GM12873 (cell line): ENCODE measurements around the gene TEX9.

ENCODE experiments used
- TF ChIP-seq, protein P1 (sequence below): IDR thresholded peaks from 2 replicates; pipeline ENCODE4 v1.5.1; 2012; ENCODE audit warnings: low read depth, mild to moderate bottlenecking, moderate library complexity, low read length, control low read depth; ENCODE audit not compliant: insufficient read depth; ENCODE audit errors: missing control alignments

The TEX9 gene

GRCh38 chr15:56464893-56465520 is 99.8 kb downstream of the TEX9 start, which contains the start of gene MNS1:
Gene MNS1 (minus strand): TSS chr15:56465137. CDS start chr15:56464972, 165 bp downstream.
- TF ChIP-seq, protein P1, sequence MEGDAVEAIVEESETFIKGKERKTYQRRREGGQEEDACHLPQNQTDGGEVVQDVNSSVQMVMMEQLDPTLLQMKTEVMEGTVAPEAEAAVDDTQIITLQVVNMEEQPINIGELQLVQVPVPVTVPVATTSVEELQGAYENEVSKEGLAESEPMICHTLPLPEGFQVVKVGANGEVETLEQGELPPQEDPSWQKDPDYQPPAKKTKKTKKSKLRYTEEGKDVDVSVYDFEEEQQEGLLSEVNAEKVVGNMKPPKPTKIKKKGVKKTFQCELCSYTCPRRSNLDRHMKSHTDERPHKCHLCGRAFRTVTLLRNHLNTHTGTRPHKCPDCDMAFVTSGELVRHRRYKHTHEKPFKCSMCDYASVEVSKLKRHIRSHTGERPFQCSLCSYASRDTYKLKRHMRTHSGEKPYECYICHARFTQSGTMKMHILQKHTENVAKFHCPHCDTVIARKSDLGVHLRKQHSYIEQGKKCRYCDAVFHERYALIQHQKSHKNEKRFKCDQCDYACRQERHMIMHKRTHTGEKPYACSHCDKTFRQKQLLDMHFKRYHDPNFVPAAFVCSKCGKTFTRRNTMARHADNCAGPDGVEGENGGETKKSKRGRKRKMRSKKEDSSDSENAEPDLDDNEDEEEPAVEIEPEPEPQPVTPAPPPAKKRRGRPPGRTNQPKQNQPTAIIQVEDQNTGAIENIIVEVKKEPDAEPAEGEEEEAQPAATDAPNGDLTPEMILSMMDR = no peak

GRCh38 chr15:56467616-56468015 is 102.4 kb downstream of the TEX9 start:
- TF ChIP-seq, protein P1 = no peak

GRCh38 chr15:56468401-56468800 is 103.2 kb downstream of the TEX9 start:
- TF ChIP-seq, protein P1 = no peak

DNA sequence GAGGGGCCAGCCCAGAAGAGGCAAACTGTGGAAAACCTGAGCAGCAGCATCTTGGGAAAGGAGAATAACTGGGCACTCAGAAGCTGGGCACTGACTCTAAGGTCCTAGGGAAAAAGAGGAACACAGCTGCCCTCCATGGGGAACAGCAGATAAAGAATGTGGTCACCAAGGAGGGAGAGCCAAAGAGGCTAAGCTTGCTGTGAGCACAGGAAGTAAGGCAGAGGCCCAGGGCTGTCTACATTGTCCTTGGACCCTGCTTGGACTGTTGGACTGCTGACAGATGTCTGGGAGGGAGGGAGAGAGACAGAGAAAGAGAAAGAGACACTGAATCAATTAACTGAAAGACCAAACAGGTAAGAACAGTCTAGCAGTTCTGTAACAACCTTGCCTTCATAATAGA is 104.3 kb downstream of the TEX9 start:
- TF ChIP-seq, protein P1 = no peak

- TF ChIP-seq, protein P1 = no peak
Measured at GRCh38 chr15:56471440-56472069, 106.3 kb downstream of the TEX9 start.

DNA sequence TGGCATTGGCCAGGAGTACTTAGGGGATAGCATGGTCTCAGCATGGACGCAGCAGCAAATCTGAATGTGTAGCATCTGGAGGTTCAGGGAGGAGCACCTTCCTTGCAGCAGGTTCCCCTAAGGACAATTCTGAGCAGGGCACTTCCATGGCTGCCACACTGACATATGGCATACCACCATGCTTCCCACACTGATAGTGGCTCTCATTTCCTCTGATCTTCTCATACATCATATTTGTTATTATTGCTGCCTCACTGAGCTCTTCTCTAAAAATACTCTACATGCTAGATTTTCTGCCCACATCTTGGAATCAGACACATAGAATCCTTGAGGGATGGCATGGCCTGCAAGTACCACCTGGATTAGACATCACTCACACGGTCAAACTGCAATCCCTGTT is 107.1 kb downstream of the TEX9 start:
- TF ChIP-seq, protein P1 = no peak

- TF ChIP-seq, protein P1 = no peak
Measured at GRCh38 chr15:56473017-56473416, 107.8 kb downstream of the TEX9 start.
